Sigmoid colon (tissue), 3 donors: ENCODE results near the gene PSMC3IP.

Source experiments
- CTCF ChIP-seq, 4 experiments: fragments of 450-650 bp in 3 of 4; fragments of 200-600 bp in 1 of 4; IDR thresholded peaks; one replicate each; pipeline ENCODE4 v1.5.1; 2016 to 2019; ENCODE audit warnings: antibody characterized with exemption in 4 of 4, mild to moderate bottlenecking in 3 of 4, moderate library complexity in 2 of 4
- POLR2A ChIP-seq, 2 donors: fragments of 450-650 bp; IDR thresholded peaks; one replicate each; pipeline ENCODE4 v1.6.1; 2016; ENCODE audit warnings: antibody characterized with exemption in 2 of 2, mild to moderate bottlenecking in 2 of 2, moderate library complexity in 2 of 2

DNA sequence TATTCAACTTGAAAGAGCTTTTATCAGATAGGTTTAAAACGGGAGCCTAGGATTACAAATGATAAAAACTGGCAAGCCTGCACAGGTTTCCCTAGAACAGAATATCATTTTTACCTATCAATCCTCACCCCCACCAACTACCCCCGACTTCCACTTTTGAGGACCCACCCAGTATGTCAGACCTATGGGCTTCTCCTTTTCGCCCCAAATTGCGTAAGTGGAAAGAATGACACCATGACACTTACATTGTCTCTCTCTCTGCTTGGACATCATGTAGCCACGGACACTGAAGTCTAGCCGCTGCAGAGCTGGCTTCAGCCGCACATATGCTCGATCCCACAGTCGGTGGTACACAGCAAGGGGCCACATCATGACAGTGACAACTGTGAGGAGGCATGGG is 7.4 kb upstream of the PSMC3IP start:
- TF ChIP-seq POLR2A (IDR thresholded peaks at IDR 0.05), result no peak
- TF ChIP-seq CTCF (IDR thresholded peaks at IDR 0.05), result no peak
